A673 (cell line): ENCODE measurements around the gene GM2A. TPM values are rescaled to one million over a fixed set of nuclear protein-coding genes. Genes with fewer than 3 reads are reported as not detected.

ENCODE experiments used
- BruUV-seq: library from RNA; stranded (reverse); fragments of 400-500 nt; replicated peaks from 2 replicates; lab custom pipeline; 2021; lab: Mats Ljungman, UMichigan
- CTCF ChIA-PET: fragments of 300-600 bp; sonication (Branson Sonifier 250); formaldehyde crosslinking; loops from one replicate; lab custom pipeline; 2022; ENCODE audit warnings: antibody characterized with exemption; lab: Charles Lee
- POLR2A ChIA-PET: fragments of 300-600 bp; sonication (Branson Sonifier 250); formaldehyde crosslinking; loops from one replicate; lab custom pipeline; 2022; ENCODE audit warnings: antibody characterized with exemption; ENCODE audit not compliant: low non-redundant PET; lab: Charles Lee
- DNase-seq: peaks from one replicate; pipeline ENCODE4 v3.0.0-alpha.2; 2015; ENCODE audit warnings: low spot score
- H3K27ac ChIP-seq: fragments of 200-600 bp; sonication (generic); 2 replicates; pipeline ENCODE4 v1.5.1; 2016; ENCODE audit warnings: mixed run types, low read depth, mild to moderate bottlenecking, mixed read lengths, antibody characterized with exemption, low read length; ENCODE audit not compliant: poor library complexity, severe bottlenecking
- H3K27me3 ChIP-seq: fragments of 200-600 bp; sonication (generic); replicated peaks from 2 replicates; pipeline ENCODE4 v1.6.1; 2017; ENCODE audit warnings: mixed run types, low read depth, mild to moderate bottlenecking, mixed read lengths, antibody characterized with exemption, low read length; ENCODE audit not compliant: insufficient read depth, poor library complexity
- H3K36me3 ChIP-seq: fragments of 200-600 bp; sonication (generic); 2 replicates; pipeline ENCODE4 v1.6.1; 2016; ENCODE audit warnings: mixed run types, mild to moderate bottlenecking, mixed read lengths, antibody characterized with exemption, low read length; ENCODE audit not compliant: insufficient read depth, poor library complexity, severe bottlenecking
- H3K4me1 ChIP-seq: fragments of 200-600 bp; sonication (generic); 2 replicates; pipeline ENCODE4 v1.6.1; 2017; ENCODE audit warnings: mixed run types, mild to moderate bottlenecking, mixed read lengths, antibody characterized with exemption, low read length; ENCODE audit not compliant: insufficient read depth, poor library complexity, severe bottlenecking
- H3K4me3 ChIP-seq: fragments of 200-600 bp; sonication (generic); 2 replicates; pipeline ENCODE4 v1.5.1; 2016; ENCODE audit warnings: low read depth, mixed run types, mild to moderate bottlenecking, mixed read lengths, low read length; ENCODE audit not compliant: poor library complexity, severe bottlenecking
- H3K9me3 ChIP-seq: fragments of 200-600 bp; sonication (generic); 2 replicates; pipeline ENCODE4 v1.6.1; 2016; ENCODE audit warnings: mixed run types, low read depth, mild to moderate bottlenecking, mixed read lengths, antibody characterized with exemption, low read length; ENCODE audit not compliant: poor library complexity, severe bottlenecking
- EZH2 ChIP-seq: fragments of 200-600 bp; sonication (generic); IDR thresholded peaks from 2 replicates; pipeline ENCODE4 v1.6.1; 2017; ENCODE audit warnings: borderline replicate concordance, low read depth, mild to moderate bottlenecking, mixed read lengths, antibody characterized with exemption, low read length; ENCODE audit not compliant: poor library complexity, severe bottlenecking
- intact Hi-C: fragments of 100-400 bp; cut with micrococcal nuclease; formaldehyde crosslinking; loops from one replicate; pipeline ENCODE4 v1.10.0; 2022; ENCODE audit not compliant: unreplicated experiment
- total RNA-seq: library from RNA; stranded (reverse); gene quantifications from 2 replicates; pipeline ENCODE4 v1.2.3, GENCODE V29; 2021
- TF ChIP-seq, protein P1 (sequence below): fragments of 300-800, 200-600 bp; sonication (generic); conservative IDR thresholded peaks from 2 replicates; pipeline ENCODE4 v1.5.1; 2017; ENCODE audit warnings: low read depth, mild to moderate bottlenecking, antibody characterized with exemption, low read length, moderate library complexity, mixed read lengths

GM2A gene
- total RNA-seq, 1 experiment from 2014 or later: 3.5 TPM

DNA sequence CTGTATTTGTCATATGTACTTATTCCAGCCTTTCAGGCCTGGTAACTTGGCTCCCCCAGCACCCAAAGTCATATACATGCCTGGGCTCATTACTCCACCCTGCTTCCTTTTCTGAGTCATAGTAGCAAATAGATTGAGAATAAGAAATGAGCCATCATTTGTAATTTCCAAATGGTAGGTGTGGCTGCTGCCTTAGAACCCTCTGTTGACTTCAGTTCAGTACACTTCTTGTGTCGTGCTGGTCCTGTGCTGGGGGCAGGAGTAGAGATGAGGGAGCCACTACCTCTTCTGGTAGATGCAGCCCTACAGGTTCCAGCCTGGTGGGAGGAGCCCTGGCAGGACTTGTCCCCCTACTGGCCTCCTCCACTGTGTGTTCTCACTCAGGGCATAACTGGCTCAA, 11.1 kb downstream of the GM2A start:
- no TSS peak for BruUV-seq
- no peak for TF ChIP-seq EZH2
- TF ChIP-seq, protein P1, sequence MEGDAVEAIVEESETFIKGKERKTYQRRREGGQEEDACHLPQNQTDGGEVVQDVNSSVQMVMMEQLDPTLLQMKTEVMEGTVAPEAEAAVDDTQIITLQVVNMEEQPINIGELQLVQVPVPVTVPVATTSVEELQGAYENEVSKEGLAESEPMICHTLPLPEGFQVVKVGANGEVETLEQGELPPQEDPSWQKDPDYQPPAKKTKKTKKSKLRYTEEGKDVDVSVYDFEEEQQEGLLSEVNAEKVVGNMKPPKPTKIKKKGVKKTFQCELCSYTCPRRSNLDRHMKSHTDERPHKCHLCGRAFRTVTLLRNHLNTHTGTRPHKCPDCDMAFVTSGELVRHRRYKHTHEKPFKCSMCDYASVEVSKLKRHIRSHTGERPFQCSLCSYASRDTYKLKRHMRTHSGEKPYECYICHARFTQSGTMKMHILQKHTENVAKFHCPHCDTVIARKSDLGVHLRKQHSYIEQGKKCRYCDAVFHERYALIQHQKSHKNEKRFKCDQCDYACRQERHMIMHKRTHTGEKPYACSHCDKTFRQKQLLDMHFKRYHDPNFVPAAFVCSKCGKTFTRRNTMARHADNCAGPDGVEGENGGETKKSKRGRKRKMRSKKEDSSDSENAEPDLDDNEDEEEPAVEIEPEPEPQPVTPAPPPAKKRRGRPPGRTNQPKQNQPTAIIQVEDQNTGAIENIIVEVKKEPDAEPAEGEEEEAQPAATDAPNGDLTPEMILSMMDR: no peak
- CTCF ChIA-PET: no interaction called here

DNA sequence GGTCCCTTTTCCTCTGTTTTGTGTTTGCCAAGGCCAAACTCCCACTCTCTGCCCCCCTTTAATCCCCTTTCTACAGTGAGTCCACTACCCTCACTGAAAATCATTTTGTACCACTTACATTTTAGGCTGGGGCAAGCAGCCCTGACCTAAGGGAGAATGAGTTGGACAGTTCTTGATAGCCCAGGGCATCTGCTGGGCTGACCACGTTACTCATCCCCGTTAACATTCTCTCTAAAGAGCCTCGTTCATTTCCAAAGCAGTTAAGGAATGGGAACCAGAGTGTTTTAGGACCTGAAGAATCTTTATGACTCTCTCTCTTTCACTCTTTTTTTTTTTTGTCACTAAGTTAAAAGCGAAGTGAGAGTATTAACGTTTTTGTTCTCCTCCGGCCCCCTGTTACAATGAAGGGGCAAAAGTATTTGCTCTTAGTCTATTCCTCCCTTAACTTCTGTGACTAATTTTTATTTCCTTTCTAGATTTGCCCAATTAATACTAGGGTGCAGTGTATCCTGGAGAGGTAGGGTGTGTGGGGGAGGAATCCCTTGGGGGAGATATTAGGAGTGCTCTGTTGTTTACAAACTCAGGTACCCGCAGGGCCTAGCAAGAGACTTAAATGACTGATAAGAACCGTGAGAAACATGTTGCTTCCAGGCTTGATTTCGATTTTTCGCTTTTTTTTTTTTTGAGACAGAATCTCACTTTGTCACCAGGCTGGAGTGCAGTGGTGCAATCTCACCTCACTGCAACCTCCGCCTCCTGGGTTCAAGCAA, 14.7 kb downstream of the GM2A start:
- TF ChIP-seq EZH2: no peak
- TF ChIP-seq, protein P1: no peak
- BruUV-seq: no TSS peak
- POLR2A ChIA-PET: no interaction called here
- CTCF ChIA-PET: no interaction called here
- Histone ChIP-seq H3K4me3 (no peak overlapping the region), H3K27ac (no peak overlapping the region), H3K36me3 (no peaks in the 10 kb centered on the region), H3K4me1 (no peaks in the 10 kb centered on the region), H3K27me3 (no peaks in the 10 kb centered on the region), H3K9me3 (no peaks in the 10 kb centered on the region)
- intact Hi-C loops: no loop called here
- no peak for DNase-seq

More for the DNA sequence above, 11.1 kb downstream of the GM2A start:
- DNase-seq: no peak
- H3K27me3 ChIP-seq: no peaks in the 10 kb centered on the region
- no peaks in the 10 kb centered on the region for H3K36me3 ChIP-seq
- H3K4me3 ChIP-seq: no peak overlapping the region
- H3K4me1 ChIP-seq: no peaks in the 10 kb centered on the region
- intact Hi-C loops: no loop called here
- no peak overlapping the region for H3K27ac ChIP-seq
- POLR2A ChIA-PET: no interaction called here
- no peaks in the 10 kb centered on the region for H3K9me3 ChIP-seq

DNA sequence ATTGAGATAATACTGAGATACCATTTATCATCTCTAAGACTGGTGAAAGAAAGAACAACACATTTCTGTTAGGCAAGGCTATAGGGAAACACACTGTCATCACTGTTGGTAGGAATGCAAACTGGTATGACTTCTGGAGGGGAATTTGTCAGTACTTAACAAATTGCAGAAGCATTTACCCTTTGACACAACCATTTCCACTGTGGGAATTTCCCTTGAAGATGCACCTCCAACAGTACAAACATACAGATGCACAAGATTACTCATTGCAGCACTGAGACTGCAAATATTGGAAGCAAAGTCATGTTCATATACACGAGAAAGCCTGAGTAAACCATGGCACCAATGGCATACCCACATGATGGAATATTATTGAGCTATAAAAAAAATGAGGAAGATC, 17.6 kb downstream of the GM2A start:
- no peak overlapping the region for H3K4me3 ChIP-seq
- CTCF ChIA-PET: no interaction called here
- no peaks in the 10 kb centered on the region for H3K9me3 ChIP-seq
- H3K4me1 ChIP-seq: no peaks in the 10 kb centered on the region
- no TSS peak for BruUV-seq
- no peak for TF ChIP-seq EZH2
- TF ChIP-seq, protein P1: no peak
- H3K36me3 ChIP-seq: no peaks in the 10 kb centered on the region
- intact Hi-C loops: no loop called here
- no peak for DNase-seq
- POLR2A ChIA-PET: no interaction called here
- no peak overlapping the region for H3K27ac ChIP-seq
- H3K27me3 ChIP-seq: peaks cover 11% of the 10 kb centered on the region
